Right ventricle myocardium inferior (tissue), 1 donor: ENCODE results near the gene THSD4. TPM values are rescaled to one million over a fixed set of nuclear protein-coding genes. Genes with fewer than 3 reads are reported as not detected.
"Not testable (repeated sequence)": the region's sequence is repeated elsewhere in the genome, so short reads cannot be mapped to it uniquely, and the experiment has no call there.

Experiments used
- ATAC-seq: fragments of 200-7000 bp; cut with Tn5 transposase; one replicate; pipeline ENCODE4 v1.9.1; 2020; ENCODE audit warnings: mild to moderate bottlenecking, moderate library complexity
- DNase-seq: peaks from one replicate; pipeline ENCODE4 v3.0.0; 2021; ENCODE audit errors: missing footprints
- intact Hi-C: fragments of 100-400 bp; cut with DNase I; formaldehyde crosslinking; loops from one replicate; pipeline ENCODE4 v1.11.0; 2022
- total RNA-seq: library from RNA; stranded (reverse); fragmentation: NEBNext Ultra II Directional; extraction: Animal tissue kit (Norgen Biotek cat#: 25700); gene quantifications from one replicate; pipeline ENCODE4 v1.2.1, GENCODE V29; 2021
- donor health status: DM: no; HTN: yes; CAD: no; lungs with severe emphysema.

Gene THSD4
- total RNA-seq, 1 donor from 2014 or later, result 73.1 TPM

DNA sequence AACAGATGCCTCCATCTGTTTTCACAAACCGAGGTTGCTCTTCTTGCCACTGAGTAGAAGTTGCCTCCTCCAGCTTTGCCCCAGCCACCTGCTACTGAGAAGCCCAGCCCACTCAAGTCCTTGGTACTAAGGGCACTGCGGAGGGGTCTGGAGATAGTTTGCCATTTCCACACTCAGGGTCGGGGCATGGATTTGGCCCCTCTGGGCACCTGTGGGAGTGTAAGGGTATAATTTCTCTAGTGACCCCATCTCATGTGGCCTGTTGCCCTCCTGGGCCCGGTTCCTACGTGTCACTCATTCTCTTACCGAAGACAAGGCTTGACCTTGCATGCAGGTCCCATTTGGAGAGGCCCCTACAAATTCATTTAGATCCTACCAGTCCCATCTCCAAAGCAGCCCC lies 79.0 kb downstream of the THSD4 start:
- intact Hi-C loops, result loop anchor here (5.0 kb wide), 1 partner anchor 67 kb away; no protein-coding TSS in a partner anchor
- ATAC-seq (no peak), DNase-seq (no peak)

DNA sequence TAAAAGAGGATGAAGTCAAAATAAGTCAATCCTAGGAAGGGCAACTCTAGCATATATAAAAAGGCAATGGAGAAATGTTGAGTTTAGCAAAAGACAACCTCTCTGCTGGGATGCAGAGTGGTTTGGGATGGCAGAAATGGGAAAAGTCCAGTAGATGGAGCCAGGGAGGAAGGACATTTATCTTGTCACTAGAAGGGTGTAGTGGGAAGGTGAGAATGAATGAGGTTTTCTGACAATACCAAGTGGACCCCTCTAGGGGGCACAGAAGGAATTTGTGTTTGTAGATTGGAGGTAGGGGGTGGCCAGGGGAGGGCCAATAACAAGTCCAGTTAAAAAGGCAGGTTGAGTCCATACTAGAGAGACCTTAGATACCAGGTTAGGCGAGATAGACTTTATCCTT lies 80.0 kb downstream of the THSD4 start:
- DNase-seq, result no peak
- ATAC-seq, result no peak
- intact Hi-C loops, result loop anchor here (5.0 kb wide), 1 partner anchor 43 kb away; no protein-coding TSS in a partner anchor

DNA sequence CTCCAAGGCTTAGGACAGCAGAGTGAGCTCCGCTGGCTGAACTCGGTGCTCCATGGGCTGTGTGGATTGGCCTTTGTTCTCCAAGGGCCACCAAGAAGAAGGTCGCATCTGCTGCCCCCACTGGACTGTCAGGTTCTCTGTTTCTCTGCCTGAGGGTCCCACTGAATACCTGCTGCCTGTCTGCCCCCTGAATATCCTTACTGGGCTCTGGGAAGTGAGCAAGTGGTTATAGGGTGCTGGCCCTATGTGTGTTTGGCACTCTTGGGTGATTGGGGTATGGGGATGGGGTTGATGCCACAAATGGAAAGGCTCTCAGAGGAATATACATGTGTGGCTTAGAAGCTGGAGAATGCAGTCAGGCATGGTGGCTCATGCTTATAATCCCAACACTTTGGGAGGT lies 82.3 kb downstream of the THSD4 start:
- ATAC-seq, result no peak
- DNase-seq, result no peak
- intact Hi-C loops, result loop anchor here (5.0 kb wide), 1 partner anchor 45 kb away; no protein-coding TSS in a partner anchor

DNA sequence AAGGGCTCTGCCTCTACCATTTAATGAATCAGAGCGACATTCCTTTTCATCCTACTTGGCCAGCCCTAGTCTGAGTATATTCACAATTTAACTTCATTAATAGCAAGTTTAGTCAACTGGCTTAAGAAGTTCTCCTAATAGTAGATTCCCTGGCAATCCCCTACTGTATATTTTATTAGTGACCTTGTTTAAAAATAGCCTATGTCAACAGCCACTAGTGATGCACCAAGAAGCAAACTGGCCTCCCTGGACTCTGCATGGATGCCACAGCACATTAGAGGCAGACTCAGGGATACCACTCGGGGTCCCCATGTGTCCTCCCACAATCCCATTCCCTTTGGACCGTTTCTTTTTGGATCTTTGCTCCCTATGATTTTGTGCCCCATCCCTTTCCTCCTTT lies 83.6 kb downstream of the THSD4 start:
- DNase-seq (no peak), ATAC-seq (peak; percentile 66)
- intact Hi-C loops, result loop anchor here (5.0 kb wide), 1 partner anchor 47 kb away; no protein-coding TSS in a partner anchor

DNA sequence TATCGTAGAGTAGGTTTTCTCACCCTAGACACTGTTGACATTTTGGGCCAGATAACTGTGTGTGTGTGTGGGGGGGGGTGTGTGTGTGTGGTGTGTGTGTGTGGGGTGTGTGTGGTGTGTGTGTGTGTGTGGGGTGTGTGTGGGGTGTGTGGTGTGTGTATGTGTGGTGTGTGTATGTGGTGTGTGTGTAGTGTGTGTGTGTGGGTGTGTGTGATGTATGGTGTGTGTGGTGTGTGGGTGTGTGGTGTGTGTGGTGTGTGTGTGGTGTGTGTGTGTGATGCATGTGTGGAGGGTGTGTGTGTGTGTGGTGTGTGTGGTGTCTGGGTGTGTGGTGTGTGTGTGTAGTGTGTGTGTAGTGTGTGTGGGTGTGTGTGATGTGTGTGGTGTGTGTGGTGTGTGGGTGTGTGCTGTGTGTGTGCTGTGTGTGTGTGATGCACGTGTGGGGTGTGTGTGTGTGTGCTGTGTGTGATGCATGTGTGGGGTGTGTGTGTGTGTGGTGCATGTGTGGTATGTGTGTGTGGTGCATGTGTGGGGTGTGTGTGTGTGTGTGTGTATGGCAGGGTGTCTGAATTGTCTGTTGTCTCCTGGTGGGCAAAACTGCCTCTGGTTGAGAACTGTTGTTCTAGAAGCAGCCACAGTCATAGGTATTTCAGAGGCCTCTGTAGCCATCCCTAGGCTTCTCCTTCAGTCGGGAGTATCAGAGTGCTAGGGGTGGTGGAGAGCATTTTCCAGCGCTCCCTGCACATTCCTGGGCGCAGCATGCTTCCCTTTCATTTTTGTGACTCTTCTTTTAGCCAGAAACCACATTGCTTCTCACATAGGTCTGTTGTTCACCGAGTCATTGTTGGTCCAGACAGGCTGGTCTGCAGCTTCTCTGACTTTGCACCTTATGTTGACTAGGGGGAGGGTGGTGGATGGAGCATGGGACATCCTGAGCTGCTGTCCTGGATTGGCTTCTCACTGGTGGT lies 84.4 kb downstream of the THSD4 start:
- ATAC-seq, result peak; percentile 11
- DNase-seq, result no peak
- intact Hi-C loops, result loop anchor here (5.0 kb wide), 1 partner anchor 47 kb away; no protein-coding TSS in a partner anchor

DNA sequence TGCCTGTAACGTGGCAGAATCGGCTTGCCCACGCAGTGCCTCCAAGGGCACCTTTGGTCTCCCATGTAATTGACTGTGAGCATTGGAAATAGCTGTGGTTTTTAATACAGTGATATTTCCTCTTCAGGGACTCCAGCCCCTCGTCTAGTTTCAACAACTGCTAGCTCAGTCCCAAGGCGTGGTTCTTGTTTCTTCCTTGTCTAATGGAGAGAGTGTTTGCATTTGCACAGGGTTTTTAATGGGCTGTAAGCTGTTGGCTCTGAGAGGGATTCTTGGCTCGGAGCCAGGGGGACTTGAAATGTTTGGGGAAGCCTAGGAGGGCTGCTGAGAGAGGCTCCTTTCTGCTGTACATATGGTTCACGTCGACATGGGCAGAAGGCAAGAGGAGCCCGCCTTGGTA lies 86.2 kb downstream of the THSD4 start:
- DNase-seq, result no peak
- no peak for ATAC-seq
- intact Hi-C loops, result no loop called here

DNA sequence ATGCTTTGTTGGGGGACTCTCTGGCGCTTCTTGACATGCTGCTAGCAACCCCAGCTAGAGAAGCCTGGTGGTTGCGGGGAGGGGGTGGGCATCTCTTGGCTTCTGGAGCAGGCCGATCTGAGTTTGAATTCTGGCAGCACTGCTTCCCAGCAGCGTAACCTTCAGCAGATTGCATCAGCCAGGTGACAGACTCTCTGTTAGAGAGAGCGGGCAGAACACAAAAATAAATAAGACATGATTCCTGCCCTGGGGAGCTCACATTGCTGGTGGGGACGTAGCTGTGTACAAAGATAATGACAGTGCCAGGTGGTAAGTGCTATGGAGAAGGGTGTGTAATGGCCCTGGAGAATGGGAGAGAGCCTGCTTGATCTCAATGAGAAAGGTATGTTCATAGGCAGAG lies 87.4 kb downstream of the THSD4 start:
- intact Hi-C loops, result no loop called here
- DNase-seq (no peak), ATAC-seq (no peak)

DNA sequence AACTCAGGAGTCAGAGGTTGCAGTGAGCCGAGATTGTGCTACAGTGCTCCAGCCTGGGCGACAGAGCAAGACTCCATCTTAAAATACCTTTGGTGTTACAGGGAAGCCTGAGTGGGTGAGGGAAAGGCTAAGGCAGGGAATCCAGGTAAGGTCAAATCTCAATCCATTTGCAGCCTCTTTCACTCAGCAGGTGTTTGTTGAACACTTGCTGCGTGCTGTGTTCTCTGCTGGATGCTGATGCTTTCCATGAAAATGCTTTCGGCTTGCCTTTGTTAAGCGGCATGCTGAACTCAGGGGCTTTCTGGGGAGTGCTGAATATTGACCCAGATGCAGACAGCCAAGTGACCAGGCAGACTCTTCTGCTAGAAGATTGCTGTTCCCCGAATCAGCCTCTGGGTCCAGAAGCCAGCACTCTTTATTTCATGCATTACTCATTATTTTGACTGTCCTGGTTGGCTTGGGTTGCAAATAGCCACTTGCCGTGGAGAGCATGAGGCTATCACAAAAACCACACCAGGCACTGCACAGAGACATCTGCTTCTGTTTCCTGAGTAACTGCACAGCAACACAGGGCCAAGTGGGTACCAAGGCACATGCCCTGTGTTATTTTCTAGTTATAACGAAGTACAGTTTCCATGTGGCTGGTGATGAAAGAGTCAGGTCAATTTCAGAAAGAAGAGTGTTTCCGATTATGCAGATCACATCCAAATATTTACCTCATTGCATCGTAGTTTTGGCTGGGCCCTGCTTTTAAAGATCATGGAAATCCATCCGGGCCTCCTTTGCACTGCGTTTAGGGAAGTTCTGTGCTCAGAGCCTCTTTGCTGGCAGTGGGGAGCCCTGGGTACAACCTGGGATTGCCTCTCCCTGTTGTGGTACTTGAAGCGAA lies 88.6 kb downstream of the THSD4 start:
- DNase-seq (no peak), ATAC-seq (no peak)
- intact Hi-C loops, result no loop called here

DNA sequence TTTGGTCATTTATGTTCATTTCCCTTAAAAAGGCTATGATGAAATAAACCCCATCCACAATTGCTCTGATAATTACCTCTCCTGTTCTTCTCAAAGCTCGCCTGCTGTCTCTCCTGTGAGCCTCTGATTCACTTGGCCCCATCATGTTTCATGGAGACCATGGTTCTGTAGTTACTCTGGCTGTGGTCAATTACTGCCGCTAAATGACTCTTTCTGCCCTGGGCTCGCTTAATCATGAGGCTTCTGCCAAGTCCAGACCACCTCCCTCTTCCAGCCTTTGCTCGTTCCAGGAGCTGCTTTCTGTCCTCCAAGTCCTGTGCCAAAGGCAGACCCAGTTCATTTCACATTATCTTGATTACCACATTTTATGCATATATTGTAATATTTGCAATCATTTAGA lies 91.9 kb downstream of the THSD4 start:
- ATAC-seq (no peak), DNase-seq (no peak)
- intact Hi-C loops, result no loop called here

DNA sequence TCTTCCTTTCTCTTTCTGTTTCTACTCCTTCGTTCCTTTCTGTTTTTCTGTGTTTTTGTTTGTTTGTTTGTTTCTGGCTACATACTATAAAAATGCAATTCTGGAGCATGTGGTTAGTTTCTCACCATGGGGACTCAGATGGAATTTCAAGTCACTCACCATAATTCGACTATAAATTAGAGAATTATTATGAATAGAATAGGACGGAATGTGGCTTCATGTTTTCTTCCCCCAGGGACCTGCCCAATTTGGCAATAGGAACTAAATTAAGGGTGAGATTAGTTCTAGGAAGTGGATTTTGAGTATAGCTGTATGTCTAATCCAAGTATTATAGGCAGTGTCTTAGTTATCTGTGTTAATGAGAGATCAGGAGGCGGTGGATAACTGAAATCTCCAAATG lies 96.9 kb downstream of the THSD4 start:
- no peak for ATAC-seq
- DNase-seq, result no peak
- intact Hi-C loops, result no loop called here

DNA sequence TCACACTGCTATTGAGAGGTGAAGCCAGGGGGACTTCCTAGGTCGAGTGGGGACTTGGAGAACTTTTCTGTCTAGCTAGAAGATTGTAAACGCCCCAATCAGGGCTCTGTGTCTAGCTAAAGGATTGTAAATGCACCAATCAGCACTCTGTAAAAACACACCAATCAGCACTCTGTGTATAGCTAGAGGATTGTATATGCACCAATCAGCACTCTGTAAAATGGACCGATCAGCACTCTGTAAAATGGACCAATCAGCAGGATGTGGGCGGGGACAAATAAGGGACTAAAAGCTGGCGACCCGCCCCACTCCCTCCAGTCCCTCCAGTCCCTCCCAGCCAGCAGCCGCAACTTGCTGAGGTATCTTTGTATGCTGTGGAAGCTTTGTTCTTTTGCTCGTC lies 98.7 kb downstream of the THSD4 start:
- ATAC-seq, DNase-seq, intact Hi-C loops: not testable (repeated sequence)

DNA sequence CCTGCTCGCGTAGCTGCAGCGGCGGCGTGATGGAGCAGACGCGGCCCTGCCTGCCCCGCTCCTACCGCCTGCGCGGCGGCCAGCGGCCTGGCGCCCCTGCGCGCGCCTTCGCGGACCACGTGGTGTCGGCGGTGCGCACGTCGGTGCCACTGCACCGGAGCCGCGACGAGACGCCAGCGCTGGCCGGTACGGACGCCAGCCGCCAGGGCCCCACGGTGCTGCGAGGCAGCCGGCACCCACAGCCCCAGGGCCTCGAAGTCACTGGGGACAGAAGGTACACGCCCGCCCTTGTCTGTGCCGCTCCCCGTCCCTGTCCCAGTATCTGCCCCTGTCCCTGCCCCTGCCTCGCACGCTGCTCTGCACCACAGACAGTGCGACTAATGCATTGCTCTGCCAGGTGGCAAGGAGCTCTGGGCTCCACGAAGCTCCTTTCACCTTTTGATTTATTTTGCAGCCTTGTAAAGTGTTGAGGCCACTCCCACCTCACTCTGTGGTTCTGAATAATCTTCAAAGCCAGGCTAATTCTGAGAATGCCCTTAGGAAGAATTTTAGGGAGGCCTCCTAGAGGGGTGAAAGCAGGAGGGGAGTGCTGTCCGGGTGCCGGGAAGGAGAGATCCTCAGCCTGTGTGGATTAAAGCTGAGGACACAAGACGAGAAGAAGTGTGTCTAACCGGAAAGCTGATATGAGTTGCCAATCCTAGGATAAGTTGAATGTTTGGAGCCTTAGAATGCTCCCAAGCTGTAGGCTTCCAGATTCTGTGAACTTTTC lies 100.0 kb downstream of the THSD4 start:
- no peak for DNase-seq
- no peak for ATAC-seq
- intact Hi-C loops, result no loop called here

DNA sequence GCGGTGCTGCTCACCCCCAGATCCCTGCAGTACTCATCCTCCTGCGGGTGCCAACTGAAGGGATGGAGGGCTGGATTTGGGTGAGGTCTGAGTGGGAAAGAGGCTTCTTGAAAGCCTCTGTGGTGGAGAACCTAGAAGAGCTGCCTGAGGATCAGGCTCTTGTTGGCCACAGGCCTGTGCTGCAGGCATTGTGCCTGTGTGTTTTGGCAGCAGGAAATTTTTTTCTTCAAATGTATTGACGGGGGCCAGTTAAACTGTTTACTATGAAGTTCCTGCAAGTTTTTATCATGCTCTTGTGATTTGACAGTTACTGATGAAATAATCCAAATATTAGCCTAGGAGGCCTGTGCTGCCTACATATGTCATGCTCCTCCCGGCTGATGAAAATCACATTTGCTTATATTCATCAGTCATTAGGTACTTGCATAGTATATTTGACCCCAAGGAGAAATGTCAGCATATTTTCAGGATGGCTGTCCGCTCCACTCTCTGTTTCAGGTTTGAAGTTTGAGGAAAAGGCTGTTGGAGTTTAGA lies 103.1 kb downstream of the THSD4 start:
- DNase-seq (no peak), ATAC-seq (peak; percentile 62)
- intact Hi-C loops, result no loop called here

DNA sequence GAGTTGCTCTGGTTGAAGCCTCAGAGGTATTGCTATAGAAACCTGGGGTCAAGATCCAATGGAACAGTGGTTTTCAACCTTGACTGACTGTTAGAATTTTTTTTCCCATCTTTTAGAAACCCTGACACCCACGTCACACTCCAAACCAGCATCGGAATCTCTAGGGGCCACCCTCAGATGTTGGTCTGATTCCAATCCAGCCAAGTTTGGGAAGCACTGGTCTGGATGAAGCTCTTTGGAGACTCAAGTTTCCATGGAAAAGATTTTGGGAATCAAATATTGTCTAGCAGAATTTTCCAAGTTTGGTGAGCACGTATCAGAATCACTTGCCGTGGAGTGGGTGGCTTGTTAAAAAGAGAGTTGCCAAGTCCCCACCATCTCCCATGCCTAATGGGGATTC lies 103.8 kb downstream of the THSD4 start:
- ATAC-seq (no peak), DNase-seq (no peak)
- intact Hi-C loops, result no loop called here

DNA sequence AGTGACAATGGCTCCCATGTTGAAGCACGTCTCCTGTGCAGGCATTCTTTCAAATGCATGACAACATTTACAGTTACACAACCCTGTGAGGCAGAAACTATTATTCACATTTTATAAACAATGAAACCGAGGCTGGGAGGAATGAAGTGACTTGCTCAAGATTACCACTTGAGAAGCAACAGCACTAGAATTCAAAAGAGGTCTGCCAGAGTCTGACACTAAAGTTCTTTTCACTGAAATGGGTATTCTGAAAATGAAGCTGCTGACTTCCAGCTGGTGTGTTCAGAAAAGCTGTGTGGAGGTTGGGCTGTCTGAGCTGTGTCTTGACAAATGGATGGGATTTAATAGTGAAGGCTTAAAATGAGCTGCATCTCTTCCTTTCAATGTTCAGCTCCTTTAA lies 104.4 kb downstream of the THSD4 start:
- ATAC-seq (peak; percentile 38), DNase-seq (no peak)

DNA sequence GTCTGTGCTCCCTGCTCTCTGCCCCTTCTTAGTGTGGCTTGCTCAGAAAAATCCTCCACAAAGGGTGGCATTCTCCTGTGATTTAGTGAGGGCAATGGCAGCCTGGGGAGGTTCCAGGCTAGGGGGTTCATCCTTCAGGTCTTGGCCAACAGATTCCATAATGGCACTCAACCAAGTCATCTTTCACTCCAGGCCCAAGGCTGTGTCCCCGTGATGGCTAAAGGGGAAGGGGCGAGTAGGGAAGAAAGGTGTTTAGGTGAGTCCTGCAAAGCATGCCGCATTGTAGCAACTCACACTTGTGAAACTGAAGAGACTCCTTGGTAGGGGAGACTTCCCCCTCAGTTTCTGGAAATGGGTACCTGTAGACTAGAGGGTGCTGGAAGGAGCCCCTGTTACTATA lies 105.6 kb downstream of the THSD4 start:
- DNase-seq (no peak), ATAC-seq (no peak)
- intact Hi-C loops, result no loop called here

More for the DNA sequence above, 104.4 kb downstream of the THSD4 start:
- intact Hi-C loops, result no loop called here

DNA sequence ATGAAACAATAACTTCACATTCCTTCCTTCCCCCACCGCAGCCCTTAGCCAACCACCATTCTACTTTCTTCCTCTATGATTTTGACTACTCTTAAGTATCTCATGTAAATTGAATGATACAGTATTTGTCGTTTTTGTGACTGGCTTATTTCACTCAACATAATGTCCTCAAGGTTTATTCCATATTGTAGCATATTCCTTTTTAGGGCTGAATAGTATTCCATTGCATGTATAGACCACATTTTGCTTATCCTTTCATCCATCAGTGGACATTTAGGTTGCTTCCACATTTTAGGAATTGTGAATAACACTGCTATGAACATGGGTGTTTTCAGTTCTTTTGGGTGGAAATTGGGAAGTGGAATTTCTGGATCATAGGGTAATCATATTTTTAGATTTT lies 106.1 kb downstream of the THSD4 start:
- no peak for ATAC-seq
- intact Hi-C loops, result no loop called here

DNA sequence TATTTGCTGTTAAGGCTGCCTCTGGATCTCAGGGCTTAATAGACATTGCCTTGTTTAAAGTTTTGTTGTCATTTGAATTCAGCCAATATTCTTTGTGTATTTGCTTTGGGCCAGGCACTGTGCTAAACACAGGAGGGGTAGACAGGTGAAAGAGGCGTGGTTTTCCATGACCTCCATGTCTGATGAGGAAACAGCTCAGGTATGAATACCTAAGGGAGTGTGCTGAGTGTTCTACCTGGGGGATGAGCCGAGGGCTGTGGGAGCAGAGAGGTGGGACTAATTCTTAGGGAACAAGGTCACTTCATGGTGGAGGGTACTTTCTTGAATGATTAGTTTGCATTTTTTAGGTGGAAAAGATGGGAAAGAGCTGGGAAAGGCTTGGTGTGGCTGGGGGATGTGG lies 108.2 kb downstream of the THSD4 start:
- intact Hi-C loops, result no loop called here
- no peak for ATAC-seq
- no peak for DNase-seq

More for the DNA sequence above, 106.1 kb downstream of the THSD4 start:
- no peak for DNase-seq
